Left ventricle myocardium superior (tissue), 1 donor: ENCODE results near the gene DLG2. TPM values are rescaled to one million over a fixed set of nuclear protein-coding genes. Genes with fewer than 3 reads are reported as not detected.
"Not testable (repeated sequence)": the region's sequence is repeated elsewhere in the genome, so short reads cannot be mapped to it uniquely, and the experiment has no call there.

ENCODE experiments used
- ATAC-seq: fragments of 200-7000 bp; cut with Tn5 transposase; one replicate; pipeline ENCODE4 v1.9.1; 2020; ENCODE audit warnings: mild to moderate bottlenecking, moderate library complexity
- DNase-seq: peaks from one replicate; pipeline ENCODE4 v3.0.0-alpha.2; 2020
- intact Hi-C: fragments of 100-400 bp; cut with micrococcal nuclease; formaldehyde crosslinking; loops from one replicate; pipeline ENCODE4 v1.11.0; 2022
- total RNA-seq: library from RNA; stranded (reverse); fragmentation: NEBNext Ultra II Directional; extraction: Animal tissue kit (Norgen Biotek cat#: 25700); gene quantifications from one replicate; pipeline ENCODE4 v1.2.1, GENCODE V29; 2021
- donor health status: DM: no; HTN: yes; CAD: no; lungs with severe emphysema.

DLG2 gene
- total RNA-seq, 1 donor from 2014 or later: 5.7 TPM

DNA sequence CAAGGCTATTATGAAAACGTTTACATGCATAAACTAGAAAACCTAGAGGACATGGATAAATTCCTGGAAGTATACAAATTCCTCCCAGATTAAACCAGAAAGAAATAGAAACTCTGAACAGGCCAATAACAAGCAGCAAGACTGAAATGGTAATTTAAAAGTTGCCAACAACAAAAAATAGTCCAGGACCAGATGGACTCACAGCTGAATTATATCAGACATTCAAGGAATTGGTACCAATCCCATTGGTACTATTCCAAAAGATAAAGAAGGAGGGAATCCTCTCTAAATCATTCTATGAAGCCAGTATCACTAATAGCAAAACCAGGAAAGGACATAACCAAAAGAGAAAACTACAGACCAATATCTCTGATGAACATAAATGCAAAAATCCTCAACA is 236.0 kb downstream of the DLG2 start:
- ATAC-seq: no peak
- intact Hi-C loops: no loop called here
- no peak for DNase-seq

GRCh38 chr11:85385547-85385946 is 241.6 kb downstream of the DLG2 start:
- ATAC-seq (no peak), DNase-seq (no peak)
- intact Hi-C loops: no loop called here

DNA sequence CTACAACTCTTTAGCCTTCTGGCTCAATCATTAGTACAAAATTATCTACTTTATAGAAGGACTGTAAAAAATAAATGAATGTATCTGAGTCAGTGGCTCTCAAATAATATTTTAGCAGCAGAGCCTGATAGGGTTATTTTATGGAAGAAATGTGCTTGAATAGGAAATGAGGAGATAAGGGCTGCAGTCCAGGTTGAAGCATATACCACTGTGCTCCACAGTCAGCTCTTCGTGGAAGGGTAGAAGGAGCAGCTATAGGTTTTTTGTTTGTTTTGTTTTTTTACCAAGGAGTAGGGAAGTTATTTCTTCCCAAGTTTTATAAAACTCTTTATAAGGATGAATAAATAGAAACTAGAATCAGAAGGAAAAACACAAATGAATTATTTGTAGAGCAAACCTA is 242.0 kb downstream of the DLG2 start:
- DNase-seq (no peak), ATAC-seq (no peak)
- intact Hi-C loops: no loop called here

DNA sequence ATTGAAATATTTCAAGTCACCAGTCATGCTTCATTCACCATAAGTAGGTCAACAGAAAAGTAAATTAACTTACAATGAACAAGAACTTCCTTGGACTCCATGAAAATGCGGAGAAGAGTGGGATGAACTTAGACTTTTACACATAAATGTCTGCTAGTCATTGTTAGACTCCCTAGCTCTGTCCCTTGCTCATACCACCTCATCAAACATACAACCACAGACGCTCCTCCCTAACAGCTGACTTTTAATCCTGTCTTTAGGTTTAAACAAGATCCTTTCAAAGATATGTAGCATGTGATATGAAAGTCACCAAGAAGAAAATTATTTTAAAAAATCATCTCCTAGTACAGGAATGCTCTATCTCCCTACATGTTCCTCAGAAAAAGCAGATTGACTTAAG is 248.1 kb downstream of the DLG2 start:
- no peak for ATAC-seq
- intact Hi-C loops: no loop called here

GRCh38 chr11:85377901-85378300 is 249.2 kb downstream of the DLG2 start:
- ATAC-seq (no peak), DNase-seq (no peak)
- intact Hi-C loops: no loop called here

More for the DNA sequence above, 248.1 kb downstream of the DLG2 start:
- no peak for DNase-seq

DNA sequence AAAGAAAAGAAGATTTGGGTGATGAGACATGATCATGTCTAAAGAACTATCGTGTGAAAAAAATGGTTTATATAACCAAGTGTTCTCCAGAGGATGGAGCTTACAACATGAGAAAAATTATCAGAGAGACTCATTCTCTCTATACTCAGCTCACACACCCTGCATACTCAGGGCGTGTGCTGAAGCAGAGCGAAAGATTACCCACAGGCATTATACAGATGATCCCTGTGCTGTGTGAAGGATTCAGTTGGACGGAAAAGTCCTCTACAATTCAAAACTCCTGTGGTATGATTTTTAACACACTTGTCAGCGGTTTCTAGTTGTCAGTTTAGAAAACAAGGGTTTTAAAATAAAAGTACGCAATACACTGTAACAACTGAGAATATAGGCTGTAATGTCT is 267.3 kb downstream of the DLG2 start:
- no peak for ATAC-seq
- DNase-seq: no peak
- intact Hi-C loops: no loop called here

DNA sequence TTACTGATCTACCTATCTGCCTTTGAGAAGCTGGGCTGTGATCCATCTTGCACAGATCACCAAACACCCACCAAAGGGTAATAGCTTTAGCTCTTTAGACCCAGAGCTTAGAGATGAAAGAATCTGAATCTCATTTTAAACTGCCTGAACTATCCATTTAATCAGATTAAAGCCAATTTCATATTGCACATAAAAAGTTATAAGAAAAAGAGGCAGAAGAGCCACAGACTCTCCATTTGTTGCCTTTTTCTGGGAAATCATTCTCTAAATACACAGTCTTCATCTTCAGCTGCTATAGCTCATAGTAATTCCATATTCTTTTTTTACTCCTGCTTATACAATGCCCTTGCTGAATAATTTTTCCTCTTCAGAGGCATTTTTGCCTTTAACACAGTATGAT is 271.2 kb downstream of the DLG2 start:
- ATAC-seq (no peak), DNase-seq (no peak)
- intact Hi-C loops: no loop called here

DNA sequence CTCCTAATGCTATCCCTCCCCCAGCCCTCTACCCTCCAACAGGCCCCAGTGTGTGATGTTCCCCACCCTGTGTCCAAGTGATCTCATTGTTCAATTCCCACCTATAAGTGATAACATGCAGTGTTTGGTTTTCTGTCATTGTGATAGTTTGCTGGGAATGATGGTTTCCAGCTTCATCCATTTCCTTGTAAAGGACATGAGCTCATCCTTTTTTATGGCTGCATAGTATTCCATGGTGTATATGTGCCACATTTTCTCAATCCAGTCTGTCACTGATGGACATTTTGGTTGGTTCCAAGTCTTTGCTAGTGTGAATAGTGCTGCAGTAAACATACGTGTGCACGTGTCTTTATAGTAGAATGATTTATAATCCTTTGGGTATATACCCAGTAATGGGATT is 277.6 kb downstream of the DLG2 start:
- ATAC-seq, DNase-seq, intact Hi-C loops: not testable (repeated sequence)

DNA sequence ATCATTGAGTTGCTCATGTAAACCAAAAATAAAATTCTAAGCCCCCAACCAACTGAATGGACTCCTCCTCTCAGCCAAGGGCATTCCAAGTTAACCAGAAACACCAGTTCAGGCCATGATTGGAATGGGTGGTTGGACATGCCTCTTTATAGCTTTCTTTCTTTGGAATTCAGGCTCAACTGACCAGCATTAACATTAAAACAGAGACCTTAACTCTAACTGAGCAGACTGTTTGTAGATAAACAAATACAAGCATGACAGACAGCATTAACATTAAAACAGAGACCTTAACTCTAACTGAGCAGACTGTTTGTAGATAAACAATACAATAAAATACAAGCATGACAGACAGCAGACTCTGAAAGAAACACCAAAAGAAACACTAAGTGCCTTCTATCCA is 278.2 kb downstream of the DLG2 start:
- ATAC-seq (no peak), DNase-seq (no peak)
- intact Hi-C loops: no loop called here

- DNase-seq (no peak), ATAC-seq (no peak)
- intact Hi-C loops: no loop called here
Measured at GRCh38 chr11:85347291-85347690, 279.9 kb downstream of the DLG2 start.

DNA sequence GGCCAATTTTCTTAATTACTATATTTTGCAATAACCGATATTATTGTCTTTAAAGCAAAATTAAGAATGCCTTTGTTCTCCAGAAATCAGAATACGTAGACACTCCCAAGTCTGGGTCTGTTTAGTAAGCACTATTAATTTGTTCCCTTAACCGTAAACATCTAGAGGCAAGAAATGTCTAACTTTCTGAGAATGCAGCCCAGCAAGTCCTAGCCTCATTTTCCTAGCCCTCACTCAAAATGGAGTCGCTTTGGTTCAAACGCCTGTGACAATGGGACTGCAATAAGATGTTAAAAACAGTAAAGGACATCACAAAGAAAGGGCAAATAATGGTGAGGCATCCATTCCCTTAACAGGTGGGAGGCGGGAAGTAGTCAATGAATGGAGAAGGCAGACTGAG is 280.7 kb downstream of the DLG2 start:
- ATAC-seq (no peak), DNase-seq (no peak)
- intact Hi-C loops: no loop called here

GRCh38 chr11:85340846-85341245 is 286.3 kb downstream of the DLG2 start:
- DNase-seq, ATAC-seq, intact Hi-C loops: not testable (repeated sequence)

GRCh38 chr11:85318573-85318972 is 308.6 kb downstream of the DLG2 start:
- DNase-seq (no peak), ATAC-seq (no peak)
- intact Hi-C loops: no loop called here

GRCh38 chr11:85316967-85317366 is 310.2 kb downstream of the DLG2 start:
- DNase-seq (no peak), ATAC-seq (no peak)
- intact Hi-C loops: no loop called here

DNA sequence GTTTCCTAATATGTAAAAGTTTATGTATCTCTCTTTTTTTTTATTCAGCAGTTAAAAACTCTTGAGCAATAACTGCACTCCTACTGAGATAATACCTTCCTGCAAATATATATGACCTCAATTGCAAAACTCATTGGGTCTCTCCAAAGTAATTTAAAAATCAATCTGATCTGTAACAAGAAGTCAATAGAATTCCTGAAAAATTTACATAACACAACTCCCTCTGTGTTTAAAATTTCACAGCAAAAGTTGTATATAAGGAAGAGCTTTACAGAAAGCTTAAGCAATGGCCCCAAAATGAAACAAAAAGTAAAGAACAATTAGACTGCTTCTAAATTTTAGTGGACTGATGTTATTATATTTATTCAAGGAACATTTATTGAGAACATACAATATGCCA is 313.4 kb downstream of the DLG2 start:
- intact Hi-C loops: no loop called here
- DNase-seq (no peak), ATAC-seq (no peak)

- intact Hi-C loops: no loop called here
- no peak for DNase-seq
- ATAC-seq: no peak
Measured at GRCh38 chr11:85310479-85310878, 316.7 kb downstream of the DLG2 start.

- DNase-seq: no peak
- no peak for ATAC-seq
- intact Hi-C loops: no loop called here
Measured at GRCh38 chr11:85307366-85307765, 319.8 kb downstream of the DLG2 start.

- intact Hi-C loops: no loop called here
- DNase-seq (no peak), ATAC-seq (no peak)
Measured at GRCh38 chr11:85301895-85302678, 325.1 kb downstream of the DLG2 start.

DNA sequence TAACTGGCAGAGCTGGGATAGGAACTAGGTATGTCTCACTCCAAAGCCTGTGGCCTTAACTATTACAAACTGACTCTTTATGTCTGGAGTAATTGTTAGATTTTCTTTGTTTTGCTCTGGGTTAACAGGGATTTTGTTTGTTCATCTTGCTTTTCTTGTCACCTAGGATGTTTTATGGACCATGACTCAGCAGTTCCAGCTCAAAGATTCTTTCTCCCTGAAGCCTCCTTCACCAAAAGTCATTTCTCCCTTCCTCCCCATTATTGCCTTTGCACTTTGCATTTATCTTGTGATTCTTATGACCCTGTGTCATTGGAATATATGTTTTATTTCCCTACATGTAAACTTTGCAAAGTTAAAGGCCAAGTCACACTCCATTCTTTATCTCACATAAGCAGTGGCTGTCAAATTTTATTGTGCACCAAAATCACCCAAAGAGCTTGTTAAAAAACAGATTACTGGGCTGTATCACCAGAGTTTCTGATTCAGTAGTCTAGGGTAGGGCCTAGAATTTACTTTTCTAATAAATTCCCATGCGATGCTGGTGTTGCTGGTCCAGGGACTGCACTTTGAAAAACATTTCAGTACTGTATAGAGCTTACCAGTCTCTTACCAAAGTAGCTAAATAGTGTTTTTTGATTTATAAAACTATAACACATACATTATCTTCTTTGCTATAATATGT is 327.7 kb downstream of the DLG2 start:
- intact Hi-C loops: no loop called here
- ATAC-seq (no peak), DNase-seq (no peak)

GRCh38 chr11:85295694-85296271 is 331.4 kb downstream of the DLG2 start:
- intact Hi-C loops: no loop called here
- DNase-seq (no peak), ATAC-seq (no peak)

- DNase-seq (no peak), ATAC-seq (no peak)
- intact Hi-C loops: no loop called here
Measured at GRCh38 chr11:85281550-85281949, 345.6 kb downstream of the DLG2 start.
